GM21825 (cell line): ENCODE data around the gene ZFPL1.
"Not testable (repeated sequence)": the region's sequence is repeated elsewhere in the genome, so short reads cannot be mapped to it uniquely, and the experiment has no call there.

Experiments
- ATAC-seq: cut with Tn5 transposase; IDR thresholded peaks from one replicate; pipeline ENCODE4 v1.9.1; 2021; ENCODE audit warnings: mild to moderate bottlenecking, moderate library complexity; ENCODE audit not compliant: unreplicated experiment

The ZFPL1 gene

DNA sequence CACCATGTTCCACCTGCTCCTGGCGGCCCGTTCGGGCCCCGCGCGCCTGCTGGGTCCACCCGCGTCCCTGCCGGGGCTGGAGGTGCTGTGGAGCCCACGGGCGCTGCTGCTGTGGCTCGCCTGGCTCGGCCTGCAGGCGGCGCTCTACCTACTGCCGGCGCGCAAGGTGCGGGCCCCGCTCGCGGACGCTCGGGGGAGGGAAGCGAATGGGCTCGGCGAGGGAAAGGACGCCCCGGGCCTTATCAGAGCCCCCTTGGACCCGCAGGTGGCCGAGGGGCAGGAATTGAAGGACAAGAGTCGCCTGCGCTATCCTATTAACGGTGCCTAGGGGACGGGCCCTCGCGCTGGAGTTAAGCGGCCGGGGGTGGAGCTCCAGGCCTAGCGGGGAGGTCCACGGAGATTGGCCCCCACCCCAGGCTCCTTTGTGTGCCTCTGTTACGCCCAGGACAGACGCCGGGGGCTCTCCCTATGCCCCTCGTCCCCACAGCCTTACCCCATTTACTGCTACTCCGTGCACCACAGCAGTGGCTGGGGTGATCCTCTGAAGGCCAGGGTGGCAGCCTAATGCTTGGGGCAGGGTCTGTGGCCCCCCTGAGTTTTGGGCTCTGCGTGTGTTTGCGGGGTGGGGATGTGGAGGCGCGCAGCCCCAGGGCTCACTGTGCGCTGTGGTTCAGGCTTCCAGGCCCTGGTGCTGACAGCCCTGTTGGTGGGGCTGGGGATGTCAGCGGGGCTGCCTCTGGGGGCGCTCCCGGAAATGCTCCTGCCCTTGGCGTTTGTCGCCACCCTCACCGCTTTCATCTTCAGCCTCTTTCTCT is 28.7 kb downstream of the ZFPL1 start:
- peak; percentile 29 for ATAC-seq

DNA sequence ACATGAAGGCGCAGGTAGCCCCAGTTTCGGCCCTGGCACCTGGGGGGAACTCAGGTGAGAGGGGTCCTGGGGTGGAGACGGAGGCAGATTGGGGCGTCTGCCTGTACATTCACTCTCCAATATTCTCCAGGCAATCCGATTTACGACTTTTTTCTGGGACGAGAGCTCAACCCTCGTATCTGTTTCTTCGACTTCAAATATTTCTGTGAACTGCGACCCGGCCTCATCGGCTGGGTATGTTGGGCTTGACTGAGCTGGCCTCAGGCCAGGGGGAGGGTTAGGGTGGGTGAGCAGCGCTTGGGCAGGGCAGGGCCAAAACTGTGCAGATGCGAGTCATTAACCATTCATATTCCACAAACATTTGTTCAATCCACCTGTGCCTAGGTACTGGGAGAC is 29.3 kb downstream of the ZFPL1 start:
- ATAC-seq: no peak

GRCh38 chr11:65113839-65114238 is 29.8 kb downstream of the ZFPL1 start:
- no peak for ATAC-seq

GRCh38 chr11:65114538-65115171 is 30.6 kb downstream of the ZFPL1 start:
- no peak for ATAC-seq

- ATAC-seq: no peak
Observed at GRCh38 chr11:65115361-65116082, 31.5 kb downstream of the ZFPL1 start.

GRCh38 chr11:65116370-65117205 is 32.6 kb downstream of the ZFPL1 start:
- ATAC-seq: no peak

DNA sequence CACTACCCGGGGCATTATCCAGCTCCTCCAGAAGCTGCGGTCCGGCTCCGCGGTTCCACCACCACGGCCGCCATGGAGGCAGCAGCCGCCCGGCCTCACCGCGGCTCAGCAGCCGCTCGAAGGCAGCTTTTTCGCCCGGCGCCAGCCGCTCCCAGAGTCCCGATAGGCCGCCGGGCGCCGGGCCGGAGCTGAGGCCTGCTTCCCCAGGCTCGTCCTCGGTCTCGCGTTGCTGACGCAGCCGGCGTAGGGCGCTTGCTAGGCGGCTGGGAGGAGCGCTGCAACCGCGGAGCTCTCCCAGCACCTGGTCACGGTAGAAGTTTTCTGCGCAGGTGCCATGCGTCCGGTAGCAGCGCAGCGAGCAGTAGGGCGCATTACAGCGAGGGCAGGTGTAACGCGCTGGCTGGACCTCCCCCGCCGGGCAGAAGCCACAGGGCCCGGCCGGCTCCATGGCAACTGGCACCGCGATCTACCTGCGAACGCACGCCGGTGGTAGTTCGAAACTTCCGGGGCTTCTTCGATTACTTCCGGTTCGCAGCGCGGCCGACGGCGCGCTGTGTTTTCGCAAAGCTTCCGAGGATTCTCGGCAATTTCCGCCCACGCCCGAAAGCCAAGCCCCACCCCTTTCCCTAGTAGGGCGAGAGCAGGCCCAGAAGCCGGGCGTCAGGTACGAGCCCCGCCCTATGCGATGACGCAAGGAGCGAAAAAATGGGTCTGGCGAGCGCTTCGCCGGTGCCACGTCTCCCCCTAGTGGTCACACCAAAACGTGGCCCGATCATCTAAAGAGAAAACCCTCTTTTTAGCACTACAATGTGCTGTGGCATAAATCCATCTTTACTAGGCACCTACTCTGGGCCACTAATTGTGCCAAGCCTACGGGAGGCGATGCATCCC is 33.4 kb downstream of the ZFPL1 start, which contains the start of gene ZNHIT2:
TSS of gene ZNHIT2 (minus strand) at position 496 of the 891 bp plus-strand sequence. CDS start at position 448, 48 bp downstream.
- ATAC-seq: peak; percentile 49

- no peak for ATAC-seq
Observed at GRCh38 chr11:65118097-65118837, 34.2 kb downstream of the ZFPL1 start.

DNA sequence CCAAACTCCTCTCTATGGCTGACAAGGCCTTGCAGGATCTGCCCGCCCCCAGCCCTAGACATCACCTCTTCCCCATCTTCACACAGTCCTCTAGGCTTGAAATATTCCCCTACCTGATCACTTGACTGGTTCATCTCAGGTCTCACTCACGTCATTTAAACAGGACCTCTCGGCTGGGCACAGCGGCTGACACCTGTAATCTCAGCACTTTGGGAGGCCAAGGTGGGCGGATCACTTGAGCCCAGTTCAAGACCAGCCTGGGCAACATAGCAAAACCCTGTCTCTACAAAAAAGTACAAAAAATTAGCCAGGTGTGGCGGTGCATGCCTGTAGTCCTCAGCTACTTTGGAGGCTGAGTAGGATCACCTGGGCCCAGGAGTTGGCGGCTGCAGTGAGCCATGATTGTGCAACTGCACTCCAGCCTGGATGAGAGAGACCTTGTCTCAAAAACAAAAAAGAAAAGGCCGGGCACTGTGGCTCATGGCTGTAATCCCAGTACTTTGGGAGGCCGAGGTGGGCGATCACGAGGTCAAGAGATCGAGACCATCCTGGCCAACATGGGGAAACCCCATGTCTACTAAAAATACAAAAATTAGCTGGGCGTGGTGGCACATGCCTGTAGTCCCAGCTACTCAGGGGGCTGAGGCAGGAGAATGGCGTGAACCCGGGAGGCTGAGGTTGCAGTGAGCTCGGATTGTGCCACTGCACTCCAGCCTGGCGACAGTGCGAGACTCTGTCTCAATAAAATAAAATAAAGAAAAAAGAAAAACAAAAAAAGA is 35.1 kb downstream of the ZFPL1 start:
- ATAC-seq: not testable (repeated sequence)

DNA sequence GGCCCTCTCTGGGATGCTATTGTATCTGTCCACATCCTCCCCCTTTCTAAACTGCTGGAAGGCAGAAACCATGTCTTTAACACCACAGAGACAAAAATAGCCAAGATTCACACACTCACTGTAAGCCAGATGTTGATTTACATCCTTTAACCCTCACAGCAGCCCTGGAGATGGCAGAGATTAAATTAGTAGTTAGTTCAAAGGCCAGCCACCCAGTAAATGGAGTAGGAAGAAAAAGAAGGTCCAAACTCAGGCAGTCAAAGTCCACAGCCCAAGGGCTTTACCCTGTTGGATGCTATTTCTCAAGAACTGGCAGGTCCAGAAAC is 35.6 kb downstream of the ZFPL1 start:
- no peak for ATAC-seq

- ATAC-seq: no peak
Observed at GRCh38 chr11:65120831-65121230, 36.8 kb downstream of the ZFPL1 start.

GRCh38 chr11:65121447-65121864 is 37.4 kb downstream of the ZFPL1 start:
- ATAC-seq: no peak

GRCh38 chr11:65121865-65122696 is 38.1 kb downstream of the ZFPL1 start, which contains the start of the genes FAU and MRPL49:
FAU (minus strand) TSS chr11:65122134; CDS start chr11:65121813, 321 bp downstream.
MRPL49 (plus strand) TSS chr11:65122321; CDS start chr11:65122347, 26 bp downstream.
- ATAC-seq: peak; percentile 63

DNA sequence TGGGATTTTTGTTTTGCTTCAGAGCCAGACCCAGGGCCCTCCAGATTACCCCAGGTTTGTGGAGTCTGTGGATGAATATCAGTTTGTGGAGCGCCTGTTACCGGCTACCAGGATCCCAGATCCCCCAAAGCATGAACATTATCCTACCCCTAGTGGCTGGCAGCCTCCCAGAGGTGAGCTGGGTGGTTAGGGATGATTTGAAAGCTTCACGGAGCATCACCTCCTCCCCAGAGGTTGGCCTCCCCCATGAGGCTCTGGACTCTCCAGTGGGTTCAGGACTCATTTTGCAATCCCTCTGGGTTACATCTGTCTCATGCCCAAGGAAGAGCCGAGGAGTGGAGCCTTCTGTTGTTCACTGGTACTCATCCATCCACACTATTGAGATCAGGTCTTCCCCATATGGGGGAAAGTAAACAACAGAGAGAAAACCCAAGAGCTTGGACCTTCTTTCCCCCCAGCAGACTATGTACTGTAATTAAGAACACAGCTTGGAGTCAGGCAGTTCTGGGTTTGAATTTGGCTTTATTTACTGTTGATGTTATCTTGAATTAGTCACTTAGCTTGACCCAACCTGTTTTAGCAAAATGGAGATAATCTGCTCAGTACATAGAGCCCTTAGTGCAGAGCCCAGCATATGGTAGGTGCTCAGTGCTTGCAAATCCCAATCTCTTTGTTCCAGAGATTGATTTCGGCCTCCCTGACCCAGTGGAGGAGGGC is 40.6 kb downstream of the ZFPL1 start:
- no peak for ATAC-seq

DNA sequence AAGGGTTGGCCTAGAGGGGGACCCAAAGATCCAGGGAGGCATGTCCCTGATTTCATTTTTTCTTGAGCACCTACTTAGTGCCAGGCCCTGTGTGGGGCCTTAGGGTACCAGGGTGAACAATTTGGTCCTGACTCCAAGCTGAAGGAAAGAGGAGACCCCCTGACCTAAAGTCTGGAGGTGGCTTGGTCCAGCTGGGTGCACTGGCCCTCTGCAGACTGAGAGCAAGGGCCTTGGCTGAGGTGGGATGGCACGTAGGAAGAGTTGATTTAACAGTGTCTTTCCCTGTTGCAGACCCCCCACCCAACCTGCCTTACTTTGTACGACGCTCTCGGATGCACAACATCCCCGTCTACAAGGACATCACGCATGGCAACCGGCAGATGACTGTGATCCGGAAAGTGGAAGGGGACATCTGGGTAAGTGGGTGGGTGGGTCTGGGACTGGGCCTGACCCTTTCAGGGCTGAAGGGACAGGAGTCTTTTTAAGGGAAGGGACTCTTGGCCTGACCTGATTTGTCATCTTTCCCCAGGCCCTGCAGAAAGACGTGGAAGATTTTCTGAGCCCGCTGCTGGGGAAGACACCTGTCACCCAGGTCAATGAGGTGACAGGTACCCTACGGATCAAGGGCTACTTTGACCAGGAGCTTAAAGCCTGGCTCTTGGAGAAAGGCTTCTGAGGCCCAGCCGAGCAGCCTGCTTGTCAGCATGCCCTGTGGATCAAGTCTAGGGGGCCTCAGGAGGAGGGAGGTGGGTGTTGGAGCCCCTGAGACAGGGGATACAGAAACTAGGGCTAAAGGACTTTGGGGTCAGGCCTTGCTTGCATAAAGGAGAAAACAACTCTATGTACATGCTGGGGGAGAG is 41.4 kb downstream of the ZFPL1 start:
- no peak for ATAC-seq
